Neural crest cell (in vitro differentiated cells): Measurements from ENCODE around the gene TRIM8. TPM values are rescaled to one million over a fixed set of nuclear protein-coding genes. Genes with fewer than 3 reads are reported as not detected.

Experiments used
- DNase-seq: peaks from one replicate; pipeline ENCODE4 v3.0.0; 2021; ENCODE audit warnings: low read depth, mixed read lengths, low spot score
- H3K27ac Mint-ChIP-seq: one replicate; pipeline ENCODE4 v1.8.0; 2021; ENCODE audit warnings: mild to moderate bottlenecking, mixed read lengths; ENCODE audit not compliant: unreplicated experiment
- H3K27me3 Mint-ChIP-seq: 2 replicates; pipeline ENCODE4 v1.8.0; 2021; ENCODE audit warnings: low read depth, mild to moderate bottlenecking, mixed read lengths
- H3K36me3 Mint-ChIP-seq: 2 replicates; pipeline ENCODE4 v1.8.0; 2021; ENCODE audit warnings: low read depth, mild to moderate bottlenecking, mixed read lengths
- H3K4me1 Mint-ChIP-seq: 2 replicates; pipeline ENCODE4 v1.8.0; 2021; ENCODE audit warnings: mixed read lengths
- H3K4me3 Mint-ChIP-seq: one replicate; pipeline ENCODE4 v1.8.0; 2021; ENCODE audit warnings: mild to moderate bottlenecking, mixed read lengths
- H3K9me3 Mint-ChIP-seq: 2 replicates; pipeline ENCODE4 v1.8.0; 2021; ENCODE audit warnings: mixed read lengths
- total RNA-seq: library from RNA; stranded (reverse); gene quantifications from 2 replicates; pipeline ENCODE4 v1.2.1, GENCODE V29; 2021
- TF ChIP-seq, protein P1 (sequence below): fragments of 200-600 bp; sonication (generic); conservative IDR thresholded peaks from 2 replicates; pipeline ENCODE4 v1.5.0; 2021; ENCODE audit warnings: antibody characterized with exemption, mild to moderate bottlenecking

TRIM8 gene
- total RNA-seq, 1 donor from 2014 or later: 76.9 TPM

DNA sequence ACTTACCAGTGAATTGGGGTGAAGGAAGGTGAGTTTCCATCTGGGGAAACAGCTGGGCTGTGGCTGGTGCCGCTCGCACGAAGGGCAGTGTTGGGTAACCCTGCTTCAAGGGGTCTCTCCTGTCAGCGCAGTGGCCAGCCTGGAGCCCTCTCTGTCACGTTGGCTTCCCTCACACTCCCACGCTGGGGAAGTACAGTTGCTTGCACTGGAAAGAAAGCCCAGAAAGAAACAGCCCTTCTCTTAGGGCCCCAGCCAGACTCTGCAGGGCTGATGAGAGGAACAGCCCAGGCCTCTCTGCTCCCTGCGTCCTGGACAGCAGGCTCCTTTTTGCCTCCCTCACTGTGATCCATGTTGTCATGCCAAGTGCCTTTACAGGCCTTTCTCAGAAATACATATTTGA lies 40.3 kb upstream of the TRIM8 start:
- no peaks in the 10 kb centered on the region for H3K9me3 Mint-ChIP-seq
- no peak overlapping the region for H3K4me3 Mint-ChIP-seq
- no peaks in the 10 kb centered on the region for H3K27me3 Mint-ChIP-seq
- TF ChIP-seq, protein P1, sequence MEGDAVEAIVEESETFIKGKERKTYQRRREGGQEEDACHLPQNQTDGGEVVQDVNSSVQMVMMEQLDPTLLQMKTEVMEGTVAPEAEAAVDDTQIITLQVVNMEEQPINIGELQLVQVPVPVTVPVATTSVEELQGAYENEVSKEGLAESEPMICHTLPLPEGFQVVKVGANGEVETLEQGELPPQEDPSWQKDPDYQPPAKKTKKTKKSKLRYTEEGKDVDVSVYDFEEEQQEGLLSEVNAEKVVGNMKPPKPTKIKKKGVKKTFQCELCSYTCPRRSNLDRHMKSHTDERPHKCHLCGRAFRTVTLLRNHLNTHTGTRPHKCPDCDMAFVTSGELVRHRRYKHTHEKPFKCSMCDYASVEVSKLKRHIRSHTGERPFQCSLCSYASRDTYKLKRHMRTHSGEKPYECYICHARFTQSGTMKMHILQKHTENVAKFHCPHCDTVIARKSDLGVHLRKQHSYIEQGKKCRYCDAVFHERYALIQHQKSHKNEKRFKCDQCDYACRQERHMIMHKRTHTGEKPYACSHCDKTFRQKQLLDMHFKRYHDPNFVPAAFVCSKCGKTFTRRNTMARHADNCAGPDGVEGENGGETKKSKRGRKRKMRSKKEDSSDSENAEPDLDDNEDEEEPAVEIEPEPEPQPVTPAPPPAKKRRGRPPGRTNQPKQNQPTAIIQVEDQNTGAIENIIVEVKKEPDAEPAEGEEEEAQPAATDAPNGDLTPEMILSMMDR: no peak
- no peak for DNase-seq
- no peaks in the 10 kb centered on the region for H3K36me3 Mint-ChIP-seq
- peaks cover 14% of the 10 kb centered on the region for H3K4me1 Mint-ChIP-seq
- no peak overlapping the region for H3K27ac Mint-ChIP-seq

DNA sequence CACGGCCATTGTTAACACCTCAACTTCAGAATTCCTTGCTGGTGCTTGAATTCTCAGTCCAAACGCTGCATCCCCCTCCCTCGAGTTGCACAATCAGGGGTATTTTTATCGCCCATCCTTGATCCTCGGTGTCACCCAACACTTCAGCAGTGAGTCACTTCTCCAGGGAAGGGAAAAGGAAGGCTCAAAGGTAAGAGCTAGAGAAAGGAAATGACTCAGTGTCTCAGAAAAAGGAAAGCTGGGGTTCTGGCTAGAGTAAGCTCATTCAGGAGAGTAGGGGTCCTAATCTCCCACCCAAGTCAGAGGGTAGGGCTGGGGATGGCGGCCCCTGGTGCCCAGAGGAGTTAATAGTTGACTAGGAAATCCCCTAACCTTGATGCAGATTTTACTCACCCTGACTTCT lies 39.8 kb upstream of the TRIM8 start:
- H3K4me1 Mint-ChIP-seq: peaks cover 13% of the 10 kb centered on the region

GRCh38 chr10:102605712-102606111 lies 38.6 kb upstream of the TRIM8 start:
- Mint-ChIP-seq H3K4me3 (no peak overlapping the region), H3K9me3 (no peaks in the 10 kb centered on the region), H3K27ac (no peak overlapping the region), H3K4me1 (peaks cover 3% of the 10 kb centered on the region), H3K27me3 (no peaks in the 10 kb centered on the region), H3K36me3 (no peaks in the 10 kb centered on the region)
- TF ChIP-seq, protein P1: no peak
- no peak for DNase-seq

More for the DNA sequence above, 39.8 kb upstream of the TRIM8 start:
- Mint-ChIP-seq H3K27me3 (no peaks in the 10 kb centered on the region), H3K4me3 (no peak overlapping the region), H3K36me3 (no peaks in the 10 kb centered on the region), H3K9me3 (no peaks in the 10 kb centered on the region), H3K27ac (no peak overlapping the region)
- DNase-seq: no peak
- TF ChIP-seq, protein P1: no peak

DNA sequence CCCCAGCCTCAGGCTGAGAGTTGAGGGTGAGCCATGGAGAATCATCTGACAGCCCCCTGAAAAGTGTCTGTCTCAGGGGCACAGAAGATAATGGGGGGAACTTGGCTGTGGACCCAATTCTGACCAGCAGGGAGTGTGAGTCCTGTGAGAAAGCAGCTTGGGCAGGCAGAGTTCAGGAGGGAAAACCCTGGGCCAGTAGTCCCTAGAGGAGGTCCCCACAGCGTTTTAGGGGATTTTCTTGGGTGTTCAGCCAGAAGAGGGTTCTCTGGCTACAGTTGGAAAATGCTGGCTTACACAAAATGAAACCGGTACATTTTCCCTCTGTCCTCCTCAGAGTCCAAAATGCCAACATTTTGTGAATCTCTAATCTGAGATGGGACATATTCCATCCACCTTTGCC lies 35.8 kb upstream of the TRIM8 start:
- TF ChIP-seq, protein P1: no peak
- no peak for DNase-seq
- Mint-ChIP-seq H3K27me3 (no peaks in the 10 kb centered on the region), H3K9me3 (no peaks in the 10 kb centered on the region), H3K36me3 (peaks cover 3% of the 10 kb centered on the region), H3K4me3 (no peak overlapping the region), H3K4me1 (peaks cover 19% of the 10 kb centered on the region), H3K27ac (no peak overlapping the region)

DNA sequence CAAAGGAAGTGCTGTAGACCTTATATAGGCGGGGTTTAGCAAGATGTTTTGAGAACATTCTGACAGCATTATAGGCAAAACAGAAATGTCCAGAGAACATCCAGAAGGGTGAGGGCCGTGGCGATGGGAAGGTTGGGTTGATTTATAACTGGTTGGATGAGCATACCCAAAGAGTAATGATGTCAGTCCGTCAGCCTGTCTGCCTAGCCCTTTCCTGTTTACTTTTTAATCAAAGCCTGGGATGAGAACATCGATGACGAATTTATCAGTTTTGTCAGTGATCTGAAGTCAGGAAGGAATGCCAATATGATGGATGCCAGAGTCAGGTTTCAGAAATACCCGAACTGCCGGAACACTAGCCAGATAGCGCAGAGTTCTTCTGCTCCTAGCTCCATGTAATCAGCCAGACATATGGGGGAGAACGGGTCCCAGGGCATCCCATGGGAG lies 33.8 kb upstream of the TRIM8 start:
- DNase-seq: no peak
- Mint-ChIP-seq H3K9me3 (no peaks in the 10 kb centered on the region), H3K4me3 (no peak overlapping the region), H3K4me1 (peaks cover 23% of the 10 kb centered on the region), H3K36me3 (peaks cover 3% of the 10 kb centered on the region), H3K27me3 (no peaks in the 10 kb centered on the region), H3K27ac (peak overlapping the region; percentile 32)
- TF ChIP-seq, protein P1: no peak
